Prostate gland (tissue), 2 donors: ENCODE data around the gene TECR. TPM values are rescaled to one million over a fixed set of nuclear protein-coding genes. Genes with fewer than 3 reads are reported as not detected.
"Not testable (repeated sequence)": the region's sequence is repeated elsewhere in the genome, so short reads cannot be mapped to it uniquely, and the experiment has no call there.

ENCODE experiments used
- DNase-seq: peaks from one replicate; pipeline ENCODE4 v3.0.0-alpha.2; 2019; ENCODE audit warnings: low spot score
- H3K27ac ChIP-seq, 2 donors: fragments of 200-600 bp; sonication (generic); 2 replicates each; pipeline ENCODE4 v1.5.1; 2017 to 2019
- H3K27me3 ChIP-seq: fragments of 200-600 bp; sonication (generic); replicated peaks from 2 replicates; pipeline ENCODE4 v1.5.1; 2019; ENCODE audit not compliant: insufficient read depth
- H3K36me3 ChIP-seq, 2 donors: fragments of 200-600 bp; sonication (generic); 1 replicate in 1 of 2; 2 replicates in 1 of 2; pipeline versions ENCODE4 v1.5.1 to v1.8.1; 2017 to 2019
- H3K4me1 ChIP-seq: fragments of 200-600 bp; sonication (generic); replicated peaks from 2 replicates; pipeline ENCODE4 v1.5.1; 2019
- H3K4me3 ChIP-seq, 2 donors: fragments of 200-600 bp; sonication (generic); 2 replicates each; pipeline ENCODE4 v1.5.1; 2017 to 2019
- H3K9me3 ChIP-seq: fragments of 200-600 bp; sonication (generic); 2 replicates; pipeline ENCODE4 v1.5.1; 2017
- POLR2A ChIP-seq: fragments of 450-650 bp; IDR thresholded peaks from one replicate; pipeline ENCODE4 v1.6.1; 2016; ENCODE audit warnings: antibody characterized with exemption, mild to moderate bottlenecking
- POLR2AphosphoS5 ChIP-seq: sonication (generic); formaldehyde crosslinking; IDR thresholded peaks from one replicate; pipeline ENCODE4 v1.6.1; 2017; ENCODE audit warnings: antibody characterized with exemption
- WGBS: methylation state at CpG from one replicate; pipeline ENCODE4 v1.1.5; 2018; 5-methylcytosine and 5-hydroxymethylcytosine counted together
- intact Hi-C: fragments of 100-400 bp; cut with DNase I; formaldehyde crosslinking; loops from one replicate; pipeline ENCODE4 v1.14.2; 2022
- total RNA-seq, 2 donors: library from RNA; depleted of rRNA; stranded (reverse); fragments of >200 nt; gene quantifications; one replicate each; pipeline ENCODE4 v1.1.0, GENCODE V29; 2016
- TF ChIP-seq, protein P1 (sequence below), 4 experiments: fragments of 200-600 bp in 2 of 4; fragments of 450-650 bp in 2 of 4; sonication (generic) in 2 of 4; IDR thresholded peaks; 1 replicate in 3 of 4; 2 replicates in 1 of 4; pipeline ENCODE4 v1.5.1; 2016 to 2019; ENCODE audit warnings: antibody characterized with exemption in 4 of 4, mild to moderate bottlenecking in 2 of 4, moderate library complexity in 2 of 4

Gene TECR
- total RNA-seq, 2 donors from 2014 or later: 137 to 154 TPM

DNA sequence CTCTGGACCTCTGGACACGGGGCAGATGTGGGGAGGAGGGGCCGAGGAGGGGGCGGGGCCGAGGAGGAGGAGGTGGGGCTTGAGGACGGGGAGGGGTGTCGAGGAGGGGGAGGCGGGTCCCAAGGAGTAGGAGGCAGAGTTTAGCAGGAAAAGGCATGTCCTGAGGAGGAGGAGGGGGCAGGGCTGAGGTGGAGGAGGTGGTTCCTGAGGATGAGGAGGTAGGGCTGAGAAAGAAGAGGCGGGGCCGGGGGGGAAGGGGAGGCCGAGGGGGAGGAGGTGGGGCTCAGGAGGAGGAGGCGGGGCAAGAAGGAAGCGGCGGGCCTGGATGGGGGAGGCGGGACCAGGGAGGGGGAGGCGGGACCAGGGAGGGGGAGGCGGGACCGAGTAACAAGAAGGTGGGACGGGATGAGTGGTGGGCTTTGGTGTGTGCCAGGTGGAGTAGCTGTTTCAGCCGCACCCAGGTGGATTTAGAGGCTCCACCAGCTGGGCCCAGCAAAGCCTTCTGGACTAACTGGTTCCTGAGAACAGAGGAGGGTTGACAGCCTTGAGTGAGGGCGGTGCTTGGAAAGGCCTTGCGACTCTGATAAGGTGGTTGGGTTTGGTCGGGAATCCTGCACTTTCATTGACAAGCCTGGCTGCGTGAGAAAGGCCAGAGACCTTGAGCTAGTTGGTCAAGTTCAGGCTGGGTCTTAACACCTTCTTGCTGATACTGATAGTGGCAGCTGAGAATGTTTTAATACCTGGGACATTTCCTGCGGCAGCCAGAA lies 7.7 kb downstream of the TECR start:
- no peaks in the 10 kb centered on the region for H3K9me3 ChIP-seq
- no peaks in the 10 kb centered on the region for H3K36me3 ChIP-seq
- H3K4me3 ChIP-seq: peak overlapping the region in 1 of 2 donors; percentile 16
- peak; percentile 80 for DNase-seq
- WGBS: 16% methylated on average over 24 of the region's 24 CpGs
- no peaks in the 10 kb centered on the region for H3K4me1 ChIP-seq
- no peaks in the 10 kb centered on the region for H3K27me3 ChIP-seq
- peak overlapping the region; percentile 69 to 70 for H3K27ac ChIP-seq
- intact Hi-C loops: no loop called here
- TF ChIP-seq POLR2AphosphoS5 (peak; percentile 28), POLR2A (peak; percentile 38)
- TF ChIP-seq, protein P1, sequence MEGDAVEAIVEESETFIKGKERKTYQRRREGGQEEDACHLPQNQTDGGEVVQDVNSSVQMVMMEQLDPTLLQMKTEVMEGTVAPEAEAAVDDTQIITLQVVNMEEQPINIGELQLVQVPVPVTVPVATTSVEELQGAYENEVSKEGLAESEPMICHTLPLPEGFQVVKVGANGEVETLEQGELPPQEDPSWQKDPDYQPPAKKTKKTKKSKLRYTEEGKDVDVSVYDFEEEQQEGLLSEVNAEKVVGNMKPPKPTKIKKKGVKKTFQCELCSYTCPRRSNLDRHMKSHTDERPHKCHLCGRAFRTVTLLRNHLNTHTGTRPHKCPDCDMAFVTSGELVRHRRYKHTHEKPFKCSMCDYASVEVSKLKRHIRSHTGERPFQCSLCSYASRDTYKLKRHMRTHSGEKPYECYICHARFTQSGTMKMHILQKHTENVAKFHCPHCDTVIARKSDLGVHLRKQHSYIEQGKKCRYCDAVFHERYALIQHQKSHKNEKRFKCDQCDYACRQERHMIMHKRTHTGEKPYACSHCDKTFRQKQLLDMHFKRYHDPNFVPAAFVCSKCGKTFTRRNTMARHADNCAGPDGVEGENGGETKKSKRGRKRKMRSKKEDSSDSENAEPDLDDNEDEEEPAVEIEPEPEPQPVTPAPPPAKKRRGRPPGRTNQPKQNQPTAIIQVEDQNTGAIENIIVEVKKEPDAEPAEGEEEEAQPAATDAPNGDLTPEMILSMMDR (IDR thresholded peaks at IDR 0.05): no peak

DNA sequence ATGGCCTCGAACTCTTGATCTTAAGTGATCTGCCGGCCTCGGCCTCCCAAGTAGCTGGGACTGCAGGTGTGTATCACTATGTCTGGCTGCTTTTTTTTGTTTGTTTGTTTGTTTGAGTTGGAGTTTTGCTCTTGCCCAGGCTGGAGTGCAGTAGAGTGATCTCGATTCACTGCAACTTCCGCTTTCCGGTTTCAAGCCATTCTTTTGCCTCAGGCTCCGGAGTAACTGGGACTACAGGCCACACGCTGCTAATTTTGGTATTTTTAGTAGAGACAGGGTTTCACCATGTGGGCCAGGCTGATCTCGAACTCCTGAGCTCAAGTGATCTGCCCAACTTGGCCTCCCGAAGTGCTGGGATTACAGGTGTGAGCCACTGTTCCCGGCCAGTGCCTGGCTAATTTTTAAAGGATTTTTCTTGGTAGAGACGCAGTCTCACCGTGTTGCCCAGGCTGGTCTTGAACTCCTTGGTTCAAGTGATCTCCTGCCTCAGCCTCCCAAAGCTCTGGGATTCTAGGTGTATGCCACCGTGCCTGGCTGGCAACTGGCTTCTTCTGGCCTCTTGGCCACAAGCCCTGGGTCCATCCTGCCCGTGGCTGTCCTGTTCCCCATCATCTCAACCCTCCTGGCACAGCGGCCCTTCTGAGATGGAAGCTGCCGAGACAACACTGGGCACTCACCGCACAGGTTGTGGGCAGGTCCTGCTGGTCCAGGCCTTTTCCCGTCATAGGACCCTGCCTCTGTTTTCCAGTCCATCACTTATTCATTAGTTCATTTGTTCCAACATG lies 11.5 kb downstream of the TECR start:
- Histone ChIP-seq H3K9me3 (no peaks in the 10 kb centered on the region), H3K27ac (no peak overlapping the region), H3K4me3 (no peak overlapping the region), H3K4me1 (no peaks in the 10 kb centered on the region), H3K36me3 (no peaks in the 10 kb centered on the region), H3K27me3 (no peaks in the 10 kb centered on the region)
- intact Hi-C loops: no loop called here
- TF ChIP-seq POLR2A (no peak), POLR2AphosphoS5 (no peak)
- TF ChIP-seq, protein P1 (IDR thresholded peaks at IDR 0.05): no peak
- WGBS: 89% methylated on average over 19 of the region's 19 CpGs
- DNase-seq: no peak

DNA sequence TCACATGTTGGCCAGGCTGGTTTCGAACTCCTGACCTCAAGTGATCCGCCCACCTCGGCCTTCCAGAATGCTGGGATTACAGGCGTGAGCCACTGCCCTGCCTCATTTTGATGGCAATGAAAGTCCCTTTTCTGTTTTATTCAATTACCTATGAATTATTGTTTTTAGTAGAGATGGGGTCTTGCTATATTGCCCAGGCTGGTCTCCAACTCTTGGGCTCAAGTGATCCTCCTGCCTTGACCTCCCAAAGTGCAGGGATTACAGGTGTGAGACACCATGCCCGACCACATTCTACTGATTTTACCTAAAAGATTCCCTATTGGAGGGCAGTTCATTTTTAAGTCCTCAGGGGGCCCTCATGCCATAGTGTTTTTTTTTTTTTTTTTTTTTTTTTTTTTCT lies 12.6 kb downstream of the TECR start:
- 78% methylated on average over 5 of the region's 5 CpGs for WGBS
- H3K27me3 ChIP-seq, DNase-seq, intact Hi-C loops, H3K4me3 ChIP-seq, H3K4me1 ChIP-seq, H3K27ac ChIP-seq, H3K36me3 ChIP-seq, H3K9me3 ChIP-seq: not testable (repeated sequence)

DNA sequence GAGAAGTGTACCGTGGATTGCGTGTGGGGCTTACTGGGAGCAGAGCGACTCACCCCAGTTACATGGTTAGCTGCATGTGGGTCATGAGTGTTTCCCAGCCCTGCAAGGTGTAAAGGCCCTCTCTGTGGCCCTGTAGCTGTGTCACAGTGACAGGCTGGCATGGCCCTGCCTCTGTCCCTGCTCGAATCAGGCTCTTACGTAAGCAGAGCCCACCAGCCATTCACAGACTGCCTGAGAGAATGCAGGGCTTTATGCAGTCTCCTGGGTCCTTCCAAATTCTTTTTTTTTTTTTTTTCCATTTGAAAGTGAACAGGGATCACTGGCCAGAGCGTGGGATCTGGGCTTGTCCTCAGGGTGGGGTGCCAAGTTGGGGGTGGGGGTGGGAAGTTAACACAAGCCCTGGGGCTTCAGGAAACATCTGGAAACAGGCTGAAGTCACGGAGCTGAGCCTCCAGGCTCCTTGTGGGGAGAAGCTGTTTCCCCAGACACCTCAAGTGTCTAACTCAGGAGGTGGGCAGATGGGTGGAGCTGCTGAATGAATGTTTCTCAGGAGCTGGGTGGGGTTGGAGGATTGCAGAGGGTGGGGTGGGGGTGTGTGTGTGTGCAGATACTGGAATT lies 13.4 kb downstream of the TECR start:
- Histone ChIP-seq H3K4me3 (no peak overlapping the region), H3K4me1 (no peaks in the 10 kb centered on the region), H3K27me3 (no peaks in the 10 kb centered on the region), H3K36me3 (no peaks in the 10 kb centered on the region), H3K27ac (no peak overlapping the region), H3K9me3 (no peaks in the 10 kb centered on the region)
- 55% methylated on average over 7 of the region's 7 CpGs for WGBS
- no peak for DNase-seq
- intact Hi-C loops: no loop called here
- TF ChIP-seq POLR2AphosphoS5 (no peak), POLR2A (no peak)
- TF ChIP-seq, protein P1 (IDR thresholded peaks at IDR 0.05): no peak

DNA sequence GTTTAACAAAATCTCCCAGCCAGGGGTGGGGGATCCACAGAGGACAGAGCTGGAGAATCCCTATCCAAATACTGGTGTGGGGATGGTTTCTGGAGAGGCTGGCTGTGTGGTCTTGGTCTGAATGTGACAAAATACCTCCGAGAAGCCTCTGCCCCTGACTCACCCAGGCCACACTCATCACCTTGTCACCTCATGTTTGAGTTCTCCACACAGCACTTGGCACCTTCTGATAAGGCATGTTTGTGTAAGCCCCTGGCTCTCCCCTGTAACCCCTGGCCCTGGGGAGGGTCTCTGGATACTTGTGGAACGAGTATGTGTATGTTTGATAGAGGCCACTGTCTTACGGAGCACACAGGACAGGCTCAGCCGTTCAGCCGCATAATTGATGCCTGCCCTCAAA lies 14.7 kb downstream of the TECR start:
- 85% methylated on average over 5 of the region's 5 CpGs for WGBS
- DNase-seq: no peak
- Histone ChIP-seq H3K36me3 (no peaks in the 10 kb centered on the region), H3K4me3 (no peak overlapping the region), H3K4me1 (no peaks in the 10 kb centered on the region), H3K9me3 (no peaks in the 10 kb centered on the region), H3K27ac (no peak overlapping the region), H3K27me3 (no peaks in the 10 kb centered on the region)
- intact Hi-C loops: no loop called here
- TF ChIP-seq, protein P1 (IDR thresholded peaks at IDR 0.05): no peak
- TF ChIP-seq POLR2A (no peak), POLR2AphosphoS5 (no peak)
